ENCODE results near the gene MCFD2.

DNA sequence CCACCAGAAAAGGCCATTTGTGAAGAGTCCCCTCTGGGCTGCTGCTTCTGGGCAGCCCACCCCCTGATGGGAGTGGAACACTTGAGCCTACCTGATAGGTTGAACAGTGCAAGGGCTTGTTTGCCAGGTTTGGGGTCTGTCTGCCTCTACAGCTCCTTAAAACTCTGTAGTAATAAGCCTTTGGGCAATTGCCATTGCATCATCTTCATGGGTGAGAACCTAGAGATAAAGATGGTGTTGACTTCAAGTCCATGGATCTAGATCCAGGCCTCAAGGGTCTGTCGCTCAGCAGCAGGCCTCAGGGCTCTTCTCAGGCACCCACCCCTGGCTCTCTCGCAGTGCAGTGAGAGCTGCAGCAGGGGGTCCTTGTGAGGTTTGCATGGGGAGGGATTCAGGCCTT lies 47.1 kb upstream of the MCFD2 start:
- TF ChIP-seq POLR2A (IDR thresholded peaks at IDR 0.05): no peak
- TF ChIP-seq, protein P1, sequence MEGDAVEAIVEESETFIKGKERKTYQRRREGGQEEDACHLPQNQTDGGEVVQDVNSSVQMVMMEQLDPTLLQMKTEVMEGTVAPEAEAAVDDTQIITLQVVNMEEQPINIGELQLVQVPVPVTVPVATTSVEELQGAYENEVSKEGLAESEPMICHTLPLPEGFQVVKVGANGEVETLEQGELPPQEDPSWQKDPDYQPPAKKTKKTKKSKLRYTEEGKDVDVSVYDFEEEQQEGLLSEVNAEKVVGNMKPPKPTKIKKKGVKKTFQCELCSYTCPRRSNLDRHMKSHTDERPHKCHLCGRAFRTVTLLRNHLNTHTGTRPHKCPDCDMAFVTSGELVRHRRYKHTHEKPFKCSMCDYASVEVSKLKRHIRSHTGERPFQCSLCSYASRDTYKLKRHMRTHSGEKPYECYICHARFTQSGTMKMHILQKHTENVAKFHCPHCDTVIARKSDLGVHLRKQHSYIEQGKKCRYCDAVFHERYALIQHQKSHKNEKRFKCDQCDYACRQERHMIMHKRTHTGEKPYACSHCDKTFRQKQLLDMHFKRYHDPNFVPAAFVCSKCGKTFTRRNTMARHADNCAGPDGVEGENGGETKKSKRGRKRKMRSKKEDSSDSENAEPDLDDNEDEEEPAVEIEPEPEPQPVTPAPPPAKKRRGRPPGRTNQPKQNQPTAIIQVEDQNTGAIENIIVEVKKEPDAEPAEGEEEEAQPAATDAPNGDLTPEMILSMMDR (IDR thresholded peaks at IDR 0.05): no peak

All from breast epithelium (tissue), 3 donors.